BE2C (cell line): ENCODE measurements around the gene RPS21.

ENCODE experiments used
- DNase-seq: peaks from one replicate; pipeline ENCODE4 v3.0.0-alpha.2; 2020
- H3K27me3 ChIP-seq: fragments of 250-450 bp; sonication (Bioruptor Pico); 2 replicates; pipeline ENCODE4 v1.5.1; 2020; ENCODE audit warnings: mild to moderate bottlenecking
- H3K36me3 ChIP-seq: fragments of 250-450 bp; sonication (Bioruptor Pico); 2 replicates; pipeline ENCODE4 v1.5.1; 2020; ENCODE audit warnings: mild to moderate bottlenecking
- H3K4me1 ChIP-seq: fragments of 250-450 bp; sonication (Bioruptor Pico); 2 replicates; pipeline ENCODE4 v1.5.1; 2020
- H3K4me3 ChIP-seq: 2 replicates; pipeline ENCODE4 v1.5.1; 2011; ENCODE audit warnings: low read depth, low read length
- H3K9me3 ChIP-seq: fragments of 250-450 bp; sonication (Bioruptor Pico); 2 replicates; pipeline ENCODE4 v1.5.1; 2020
- TF ChIP-seq, protein P1 (sequence below): IDR thresholded peaks from 2 replicates; pipeline ENCODE4 v1.5.1; 2012; ENCODE audit warnings: mild to moderate bottlenecking, low read depth, low read length

Gene RPS21

DNA sequence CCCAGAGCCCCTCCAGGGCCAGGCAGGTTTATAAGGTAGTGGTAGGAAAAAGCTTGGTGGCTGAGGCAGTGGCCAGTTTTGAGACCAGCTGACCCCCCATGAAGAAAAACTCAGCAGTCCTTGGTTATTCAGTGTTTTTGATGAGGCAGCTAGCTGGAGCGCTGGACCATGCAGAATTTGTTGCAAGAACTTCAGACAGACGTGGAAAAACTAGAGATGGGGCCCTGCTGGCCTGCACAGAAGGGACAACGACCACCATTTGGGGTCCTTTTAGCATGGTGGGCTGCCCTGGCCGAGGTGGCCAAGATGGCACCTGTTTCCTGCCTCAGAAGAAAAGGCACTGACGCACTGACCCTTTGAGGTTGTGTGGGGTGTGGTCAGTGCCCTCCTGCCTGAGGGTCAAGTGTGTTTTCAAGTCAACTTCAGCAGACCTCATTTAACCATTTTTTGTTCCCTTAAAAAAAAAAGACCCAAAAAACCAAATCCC lies 2.7 kb downstream of the RPS21 start:
- H3K27me3 ChIP-seq = no peaks in the 10 kb centered on the region
- no peak for DNase-seq
- H3K9me3 ChIP-seq = no peaks in the 10 kb centered on the region
- no peaks in the 10 kb centered on the region for H3K4me1 ChIP-seq
- H3K36me3 ChIP-seq = peaks cover 27% of the 10 kb centered on the region
- TF ChIP-seq, protein P1, sequence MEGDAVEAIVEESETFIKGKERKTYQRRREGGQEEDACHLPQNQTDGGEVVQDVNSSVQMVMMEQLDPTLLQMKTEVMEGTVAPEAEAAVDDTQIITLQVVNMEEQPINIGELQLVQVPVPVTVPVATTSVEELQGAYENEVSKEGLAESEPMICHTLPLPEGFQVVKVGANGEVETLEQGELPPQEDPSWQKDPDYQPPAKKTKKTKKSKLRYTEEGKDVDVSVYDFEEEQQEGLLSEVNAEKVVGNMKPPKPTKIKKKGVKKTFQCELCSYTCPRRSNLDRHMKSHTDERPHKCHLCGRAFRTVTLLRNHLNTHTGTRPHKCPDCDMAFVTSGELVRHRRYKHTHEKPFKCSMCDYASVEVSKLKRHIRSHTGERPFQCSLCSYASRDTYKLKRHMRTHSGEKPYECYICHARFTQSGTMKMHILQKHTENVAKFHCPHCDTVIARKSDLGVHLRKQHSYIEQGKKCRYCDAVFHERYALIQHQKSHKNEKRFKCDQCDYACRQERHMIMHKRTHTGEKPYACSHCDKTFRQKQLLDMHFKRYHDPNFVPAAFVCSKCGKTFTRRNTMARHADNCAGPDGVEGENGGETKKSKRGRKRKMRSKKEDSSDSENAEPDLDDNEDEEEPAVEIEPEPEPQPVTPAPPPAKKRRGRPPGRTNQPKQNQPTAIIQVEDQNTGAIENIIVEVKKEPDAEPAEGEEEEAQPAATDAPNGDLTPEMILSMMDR = no peak
- no peak overlapping the region for H3K4me3 ChIP-seq

DNA sequence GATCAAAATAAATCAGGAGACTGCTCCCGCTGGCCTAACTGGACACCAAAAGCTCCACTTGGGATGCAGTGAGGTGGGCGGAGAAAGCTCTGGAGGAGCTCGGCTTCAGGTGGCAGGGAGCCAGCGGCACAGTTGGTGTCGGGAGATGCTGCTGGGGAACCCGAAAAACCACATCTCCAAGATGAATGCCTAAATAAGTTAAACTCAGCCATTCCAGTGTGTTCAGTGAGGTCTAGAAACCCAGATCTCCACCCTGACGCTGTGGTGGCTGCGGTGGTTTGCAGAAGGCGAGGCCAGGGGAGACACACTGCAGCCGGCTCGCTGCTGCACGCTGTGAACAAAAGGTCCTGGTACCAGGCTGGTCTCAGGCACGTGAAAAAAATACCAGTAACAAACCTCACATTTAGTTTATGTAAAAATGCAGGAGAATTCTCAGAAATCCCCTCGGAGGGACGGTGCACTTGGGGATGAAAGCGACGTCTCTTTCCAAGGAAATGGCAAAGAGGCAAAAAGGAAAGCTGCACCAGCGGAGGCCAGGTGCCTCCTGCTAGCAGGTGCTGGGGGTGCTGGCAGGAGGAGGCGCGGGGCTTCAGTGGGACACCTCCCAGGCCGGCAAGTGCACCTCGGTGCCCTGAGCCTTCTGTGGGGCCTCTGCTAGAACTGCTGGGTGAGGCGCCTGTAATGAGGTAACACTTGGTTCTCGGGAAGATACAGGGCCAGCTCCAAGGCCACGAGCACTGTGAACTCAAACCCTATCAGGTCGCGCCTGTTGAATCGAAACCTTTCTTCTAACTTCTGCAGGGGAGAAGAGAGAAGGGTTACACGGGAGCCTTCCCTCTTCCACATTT lies 3.6 kb downstream of the RPS21 start:
- no peaks in the 10 kb centered on the region for H3K27me3 ChIP-seq
- no peaks in the 10 kb centered on the region for H3K9me3 ChIP-seq
- H3K36me3 ChIP-seq = peaks cover 27% of the 10 kb centered on the region
- TF ChIP-seq, protein P1 = no peak
- DNase-seq = no peak
- no peaks in the 10 kb centered on the region for H3K4me1 ChIP-seq
- H3K4me3 ChIP-seq = no peak overlapping the region

DNA sequence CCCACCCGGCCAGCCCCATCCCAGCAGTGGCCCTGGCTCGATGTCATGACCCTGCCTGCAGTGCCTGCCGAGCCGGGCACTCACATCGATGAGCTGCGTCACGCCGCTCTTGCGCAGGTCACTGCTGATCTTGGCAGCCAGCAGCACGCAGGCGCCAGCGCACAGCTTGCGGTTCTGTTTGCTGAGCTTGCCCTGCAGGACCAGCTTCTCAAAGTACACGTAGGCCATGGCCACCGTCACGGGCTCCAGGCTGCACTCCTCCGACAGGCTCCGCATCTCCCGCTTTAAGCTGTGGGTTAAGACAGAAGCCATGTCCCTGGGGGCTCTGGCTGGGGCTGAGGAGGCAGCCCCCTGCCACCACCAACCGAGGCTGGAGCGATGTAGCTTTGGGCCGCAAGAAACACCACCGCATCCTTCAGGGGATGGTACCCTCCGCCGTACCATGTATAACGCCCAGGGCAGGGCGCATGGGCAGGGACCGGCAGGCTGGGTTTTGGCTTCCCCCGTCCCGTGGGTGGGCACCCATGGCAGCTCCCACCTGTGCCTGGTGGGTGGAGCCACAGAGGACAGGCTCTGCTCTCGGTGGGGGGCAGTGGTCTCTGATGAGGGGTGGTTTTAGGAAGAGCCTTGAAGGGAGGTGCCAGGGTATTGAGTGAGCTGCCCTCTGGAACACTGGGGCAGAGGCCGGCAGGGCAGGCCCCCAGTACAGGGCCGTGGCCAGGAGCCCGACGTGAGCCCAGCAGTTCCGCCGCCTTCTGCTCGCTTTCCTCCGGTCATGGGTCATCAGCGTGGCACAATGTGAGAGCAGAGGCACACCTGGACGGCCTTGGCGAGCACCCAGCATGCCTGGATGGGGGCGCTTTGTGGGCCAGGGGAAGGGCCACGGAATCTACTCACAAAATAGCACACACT lies 4.5 kb downstream of the RPS21 start:
- Histone ChIP-seq H3K4me1 (no peaks in the 10 kb centered on the region), H3K4me3 (no peak overlapping the region), H3K9me3 (no peaks in the 10 kb centered on the region), H3K27me3 (no peaks in the 10 kb centered on the region), H3K36me3 (peaks cover 27% of the 10 kb centered on the region)
- DNase-seq = no peak
- TF ChIP-seq, protein P1 = no peak

DNA sequence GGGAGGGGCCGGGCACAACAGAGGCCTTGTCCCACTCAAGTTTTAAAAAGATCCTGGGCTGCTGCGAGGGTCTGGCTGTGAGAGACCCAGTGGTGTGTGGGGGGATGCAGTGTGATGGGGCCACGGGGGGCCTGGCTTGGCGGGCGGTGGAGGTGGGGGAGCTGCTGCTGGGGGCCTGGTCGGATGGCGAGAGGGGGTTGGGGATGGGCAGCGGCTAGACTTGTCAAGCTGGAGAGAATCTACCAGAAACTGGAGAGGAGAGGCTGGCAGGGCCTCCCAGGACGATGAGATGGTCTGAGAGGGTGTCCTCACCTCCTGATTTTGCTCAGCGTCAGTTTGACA lies 5.1 kb downstream of the RPS21 start:
- no peak for DNase-seq
- Histone ChIP-seq H3K4me1 (no peaks in the 10 kb centered on the region), H3K9me3 (no peaks in the 10 kb centered on the region), H3K36me3 (peaks cover 27% of the 10 kb centered on the region), H3K27me3 (no peaks in the 10 kb centered on the region), H3K4me3 (no peak overlapping the region)
- TF ChIP-seq, protein P1 = no peak

DNA sequence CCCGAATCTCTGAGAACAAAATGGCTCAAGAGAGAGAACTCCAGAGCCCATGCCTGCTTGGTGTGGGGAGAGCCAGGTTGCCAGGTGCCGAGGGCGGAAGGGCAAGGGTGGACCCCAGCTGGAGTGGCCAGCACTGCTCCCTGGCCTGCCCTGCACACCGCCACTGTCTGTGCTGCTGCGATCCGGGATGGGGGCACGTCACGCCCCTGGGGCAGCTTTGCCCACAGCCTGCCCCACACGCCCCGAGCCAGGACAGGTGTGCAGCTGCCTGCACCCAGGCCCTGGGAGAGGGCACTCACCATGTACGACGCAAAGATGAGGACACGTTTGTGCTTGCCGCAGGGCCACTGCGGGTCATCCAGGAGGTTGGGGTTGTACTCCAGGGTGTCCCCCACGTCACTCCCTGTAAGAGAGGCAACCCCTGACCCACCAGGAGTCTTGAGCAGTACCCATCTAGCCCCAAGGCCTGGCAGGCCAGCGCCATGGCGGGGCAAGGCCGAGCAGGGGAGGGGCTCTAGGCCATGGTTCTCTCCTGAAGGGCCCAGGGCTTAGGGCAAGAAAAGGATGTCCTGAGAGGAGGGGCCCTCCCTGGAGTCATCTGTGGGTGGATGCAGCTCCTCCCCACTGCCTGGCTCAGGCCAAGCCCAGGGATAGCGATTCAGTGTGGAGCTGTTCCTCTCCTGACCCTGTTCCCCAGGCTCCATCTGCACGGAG lies 5.9 kb downstream of the RPS21 start:
- TF ChIP-seq, protein P1 = no peak
- H3K9me3 ChIP-seq = no peaks in the 10 kb centered on the region
- DNase-seq = no peak
- H3K27me3 ChIP-seq = no peaks in the 10 kb centered on the region
- peaks cover 23% of the 10 kb centered on the region for H3K36me3 ChIP-seq
- H3K4me3 ChIP-seq = no peak overlapping the region
- H3K4me1 ChIP-seq = no peaks in the 10 kb centered on the region
